ENCODE results near the gene BSDC1. TPM values are rescaled to one million over a fixed set of nuclear protein-coding genes. Genes with fewer than 3 reads are reported as not detected.

Gene BSDC1
- polyA plus RNA-seq, 1 of the 3 experiments (the other 2 are of a cell fraction) = 51.0 TPM

GRCh38 chr1:32363713-32364112 lies 30.5 kb downstream of the BSDC1 start:
- no peak for DNase-seq
- TF ChIP-seq PBX3 (IDR thresholded peaks at IDR 0.05) (no peak), MAX (IDR thresholded peaks at IDR 0.05; ENCODE audit: low read depth) (no peak), RAD21 (IDR thresholded peaks at IDR 0.05; ENCODE audit: low read length) (no peak), RXRA (IDR thresholded peaks at IDR 0.05; ENCODE audit: borderline replicate concordance, low read depth) (no peak), SMC3 (IDR thresholded peaks at IDR 0.05; ENCODE audit: low read depth, low read length) (no peak), USF1 (IDR thresholded peaks at IDR 0.05; ENCODE audit: borderline replicate concordance, low read depth) (no peak), FOXJ3 (CRISPR knock-in tag; IDR thresholded peaks at IDR 0.05) (no peak), MXI1 (IDR thresholded peaks at IDR 0.05; ENCODE audit: low read depth, low read length) (no peak), RCOR1 (IDR thresholded peaks at IDR 0.05; ENCODE audit: low read length) (no peak), FOXM1 (IDR thresholded peaks at IDR 0.05; ENCODE audit: low read depth) (no peak), IRF3 (IDR thresholded peaks at IDR 0.05; ENCODE audit: low read depth, low read length) (no peak), REST (IDR thresholded peaks at IDR 0.05; ENCODE audit: low read depth, low read length) (no peak), TAF1 (IDR thresholded peaks at IDR 0.05; ENCODE audit: borderline replicate concordance, low read depth, low read length) (no peak), TEAD4 (IDR thresholded peaks at IDR 0.05; ENCODE audit: borderline replicate concordance, insufficient read depth) (no peak), NRF1 (IDR thresholded peaks at IDR 0.05; ENCODE audit: low read depth, low read length) (no peak), ZBTB33 (IDR thresholded peaks at IDR 0.05; ENCODE audit: borderline replicate concordance, low read depth) (no peak), POLR2AphosphoS5 (IDR thresholded peaks at IDR 0.05; ENCODE audit: low read depth, low read length) (no peak), EP300 (IDR thresholded peaks at IDR 0.05; ENCODE audit: borderline replicate concordance in 1 of 2, low read depth in 1 of 2, low read length in 1 of 2) (no peak), CHD2 (IDR thresholded peaks at IDR 0.05; ENCODE audit: low read length, partially characterized antibody) (no peak), CTCF (IDR thresholded peaks at IDR 0.05) (no peak)
- H3K4me1 ChIP-seq (ENCODE audit: control insufficient read depth in 1 of 2, insufficient read depth in 2 of 2, low read depth in 1 of 2, low read length in 1 of 2) = no peaks in the 10 kb centered on the region
- no peaks in the 10 kb centered on the region for H3K9me2 ChIP-seq
- whole genome bisulfite sequencing (ENCODE audit: low lambda C conversion rate) = 96% methylated on average over 4 of the region's 12 CpGs
- H3K4me3 ChIP-seq (ENCODE audit: low read depth in 2 of 2, low read length in 1 of 2) = no peak overlapping the region
- H4K20me1 ChIP-seq (ENCODE audit: insufficient read depth) = no peaks in the 10 kb centered on the region
- no peaks in the 10 kb centered on the region for H3K79me2 ChIP-seq (ENCODE audit: insufficient read depth)
- H2AFZ ChIP-seq (ENCODE audit: low read depth) = no peak overlapping the region
- H3F3A ChIP-seq (replicated peaks; ENCODE audit: insufficient read depth) = peaks cover 6% of the 10 kb centered on the region
- H3K9ac ChIP-seq = no peak overlapping the region
- ChIA-PET CTCF (no interaction called here), POLR2A (no interaction called here)
- no peaks in the 10 kb centered on the region for H3K9me3 ChIP-seq
- H3K27ac ChIP-seq (ENCODE audit: low read depth in 2 of 2, low read length in 1 of 2) = no peak overlapping the region
- H3K4me2 ChIP-seq = no peak overlapping the region
- peaks cover 7 to 47% of the 10 kb centered on the region in 2 experiments for H3K36me3 ChIP-seq (replicated peaks in 1 of 2; ENCODE audit: control insufficient read depth in 1 of 2, insufficient read depth in 2 of 2, low read length in 1 of 2)
- H3K27me3 ChIP-seq (ENCODE audit: insufficient read depth) = no peaks in the 10 kb centered on the region

Measured in SK-N-SH (cell line).